Neural cell (in vitro differentiated cells): ENCODE results near the gene FAM186B.

Experiments used
- CTCF ChIP-seq: fragments of 450-650 bp; IDR thresholded peaks from 2 replicates; pipeline ENCODE4 v1.5.1; 2014; ENCODE audit warnings: antibody characterized with exemption, mild to moderate bottlenecking, moderate library complexity; ENCODE audit not compliant: poor library complexity, severe bottlenecking
- EZH2 ChIP-seq: fragments of 200-600, 300-800 bp; shearing (Covaris generic), sonication (generic); IDR thresholded peaks from 2 replicates; pipeline ENCODE4 v1.6.1; 2014; ENCODE audit warnings: antibody characterized with exemption, low read length, borderline replicate concordance, mild to moderate bottlenecking; ENCODE audit not compliant: insufficient read depth, poor library complexity, severe bottlenecking
- REST ChIP-seq: IDR thresholded peaks from 2 replicates; pipeline ENCODE4 v1.6.1; 2012; ENCODE audit warnings: borderline replicate concordance

GRCh38 chr12:49583366-49584094 is 21.9 kb downstream of the FAM186B start:
- TF ChIP-seq CTCF (no peak), EZH2 (no peak), REST (no peak)
